GM18508 (cell line): Measurements from ENCODE around the gene TSTD1.
A peak's percentile ranks its signal among the peaks of the same experiment; 100 is the strongest.

Experiments
- ATAC-seq: cut with Tn5 transposase; IDR thresholded peaks from one replicate; pipeline ENCODE4 v1.9.1; 2021; ENCODE audit warnings: moderate number of reproducible peaks; ENCODE audit not compliant: insufficient read depth, unreplicated experiment

The TSTD1 gene

DNA sequence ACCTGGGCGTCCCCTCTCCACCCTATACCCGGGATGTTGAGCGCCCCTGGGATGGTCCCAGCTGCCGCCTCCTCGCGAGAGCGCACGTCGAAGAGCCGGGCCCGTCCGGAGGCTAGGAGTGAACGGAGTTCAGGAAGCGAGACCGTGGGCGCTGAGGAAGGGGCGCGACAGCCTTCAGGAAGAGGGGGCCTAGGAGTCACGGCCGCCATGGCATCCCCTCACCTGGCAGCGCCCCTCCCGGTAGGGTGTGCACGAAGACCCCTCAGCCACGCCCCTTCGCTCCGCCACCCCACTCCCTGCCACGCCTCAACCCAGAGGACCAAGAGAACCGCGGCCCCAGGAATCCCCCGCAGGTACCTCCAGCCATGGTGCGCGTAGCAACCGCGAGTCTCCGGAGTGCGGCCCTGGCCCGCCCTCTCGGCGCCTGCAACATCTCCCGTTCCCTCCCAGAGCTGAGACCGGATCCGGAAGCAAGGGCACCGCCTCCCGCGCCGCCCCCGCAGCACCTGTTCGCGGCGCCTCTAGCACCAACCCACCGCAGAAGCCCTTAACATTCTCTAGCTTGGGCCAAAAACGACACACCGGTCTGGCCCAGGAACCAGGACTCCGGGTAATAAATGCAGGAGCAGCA is at the start of gene TSTD1:
TSTD1 (minus strand) TSS at position 442 of the 631 bp plus-strand sequence; CDS start at position 367, 75 bp downstream.
- peak; percentile 57 for ATAC-seq

GRCh38 chr1:161086457-161086856 is 47.7 kb upstream of the TSTD1 start:
- no peak for ATAC-seq

DNA sequence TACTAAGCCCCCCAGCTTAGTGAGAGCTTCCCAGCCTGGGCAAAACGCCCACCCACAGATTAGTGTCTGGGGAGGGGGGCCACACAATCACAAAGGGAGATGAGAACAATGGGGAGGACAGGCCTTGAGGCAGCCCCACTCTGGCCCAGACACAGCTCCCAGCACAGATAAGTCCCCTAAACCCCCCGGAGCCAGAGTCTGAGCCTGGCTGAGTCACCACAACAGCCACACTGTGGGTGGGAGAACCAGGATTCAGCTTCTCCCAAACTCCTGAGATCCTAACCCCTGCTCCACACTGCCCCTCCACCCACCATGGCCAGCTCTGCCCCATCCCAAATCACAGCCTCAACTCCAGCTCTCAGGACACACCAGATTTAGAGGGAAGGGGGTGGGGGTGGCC is 46.4 kb upstream of the TSTD1 start:
- ATAC-seq = no peak

GRCh38 chr1:161084597-161084988 is 45.8 kb upstream of the TSTD1 start:
- ATAC-seq = no peak

DNA sequence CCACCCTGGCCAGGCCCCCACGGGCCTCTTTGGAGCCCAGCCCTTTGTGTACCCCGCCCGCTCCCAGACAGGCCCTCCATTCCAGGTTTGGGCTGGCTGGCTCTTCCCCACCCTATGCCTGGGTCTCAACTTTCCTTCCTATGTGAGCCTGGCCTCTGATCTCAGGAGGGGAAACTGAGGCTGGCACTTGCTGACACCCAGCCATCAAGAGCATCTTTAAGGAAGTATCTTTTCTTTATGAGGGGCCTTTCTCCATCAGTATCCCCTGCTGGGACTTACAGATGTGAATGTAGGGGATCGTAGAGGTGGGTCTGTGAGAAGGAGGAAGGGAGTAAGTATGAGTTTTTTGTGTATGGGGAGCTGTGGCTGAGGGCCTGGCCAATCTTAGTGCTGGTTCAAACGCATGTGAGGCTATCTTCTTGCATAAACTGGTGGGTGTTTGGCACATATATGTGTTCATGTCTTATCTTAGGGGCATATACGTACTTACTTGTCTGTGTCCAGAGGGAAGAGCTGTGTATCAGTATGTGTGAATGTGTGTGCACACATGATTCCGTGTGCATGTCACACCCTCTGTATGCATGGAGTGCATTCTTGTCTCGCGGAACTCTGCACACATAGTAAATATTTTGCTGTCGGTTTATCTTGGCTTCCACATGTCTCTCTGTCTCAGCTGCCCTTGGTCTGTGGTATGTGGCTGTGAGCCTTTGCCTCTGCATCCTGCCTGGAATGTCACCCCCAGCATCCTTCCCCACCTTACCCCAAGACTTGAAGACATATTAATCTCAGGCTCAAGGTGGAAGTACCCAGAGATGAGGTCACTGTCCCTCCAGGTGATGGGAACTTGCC is 45.2 kb upstream of the TSTD1 start:
- ATAC-seq = no peak

- ATAC-seq = no peak
Measured at GRCh38 chr1:161082996-161083747, 44.4 kb upstream of the TSTD1 start.

DNA sequence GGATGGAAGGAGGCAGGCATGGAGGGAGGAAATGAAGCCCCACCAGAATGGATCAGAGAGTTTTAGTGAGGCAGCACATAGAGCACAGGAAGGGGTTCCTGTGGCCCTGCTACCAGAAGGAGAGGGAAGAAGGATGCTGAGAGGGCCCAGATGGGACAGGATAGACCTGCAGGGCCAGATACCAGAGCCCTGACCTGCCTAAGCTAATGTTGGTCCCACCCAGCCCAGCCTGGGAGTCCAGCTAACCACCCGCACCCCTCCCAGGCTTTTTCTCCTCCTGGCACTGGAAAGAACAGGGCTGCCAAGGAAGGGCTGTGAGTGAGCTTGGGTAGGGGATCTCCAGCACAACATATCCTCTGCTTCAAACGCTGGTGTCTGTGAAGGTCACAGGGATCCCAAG is 43.7 kb upstream of the TSTD1 start:
- no peak for ATAC-seq

- ATAC-seq = no peak
Measured at GRCh38 chr1:161081519-161081918, 42.8 kb upstream of the TSTD1 start.

DNA sequence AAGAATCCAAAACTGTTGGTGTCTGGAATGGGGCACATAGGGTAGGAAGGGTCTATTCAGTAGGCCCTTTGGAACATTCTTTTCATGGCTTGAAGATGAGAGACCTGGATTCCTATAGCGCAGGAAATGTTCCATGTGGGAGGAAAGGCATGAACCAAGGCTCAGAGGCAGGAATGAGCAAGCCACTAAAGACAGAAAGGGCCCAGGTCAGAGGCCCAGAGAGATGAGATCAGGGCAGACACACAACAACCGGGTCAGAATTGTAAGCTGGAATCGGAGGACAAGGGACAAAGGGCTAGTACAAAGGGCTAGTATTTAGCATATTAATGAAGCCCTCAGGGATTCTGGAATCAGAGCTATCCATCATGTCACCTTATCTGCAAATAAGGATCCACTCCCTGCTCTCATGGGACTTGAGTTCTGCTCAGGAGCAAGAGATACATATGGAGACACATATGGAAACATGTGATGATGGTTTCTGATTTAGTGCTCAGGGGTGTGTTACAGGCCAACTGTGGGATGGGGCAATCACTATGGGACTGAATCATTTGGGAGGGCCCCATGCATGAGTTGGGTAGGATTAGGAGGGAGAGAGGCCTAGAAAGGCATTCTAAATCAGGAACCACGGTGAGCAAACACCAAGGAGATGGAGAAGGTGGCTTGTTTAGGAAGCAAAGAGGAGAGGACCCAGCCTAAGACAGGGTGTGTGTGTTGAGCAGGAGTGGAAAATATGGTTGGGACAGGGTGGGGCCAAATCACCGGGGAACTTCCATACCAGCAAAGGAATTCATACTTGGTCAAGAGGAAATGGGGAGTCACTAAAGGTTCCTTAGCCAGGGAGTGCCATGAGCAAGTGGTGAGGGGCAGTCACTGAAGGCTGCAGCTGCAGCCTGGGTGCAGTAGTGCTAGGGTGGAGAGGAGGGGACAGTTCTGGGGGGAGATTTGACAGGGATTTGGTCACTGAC is 42.0 kb upstream of the TSTD1 start:
- ATAC-seq = no peak

GRCh38 chr1:161079436-161080110 is 40.8 kb upstream of the TSTD1 start:
- ATAC-seq = no peak

DNA sequence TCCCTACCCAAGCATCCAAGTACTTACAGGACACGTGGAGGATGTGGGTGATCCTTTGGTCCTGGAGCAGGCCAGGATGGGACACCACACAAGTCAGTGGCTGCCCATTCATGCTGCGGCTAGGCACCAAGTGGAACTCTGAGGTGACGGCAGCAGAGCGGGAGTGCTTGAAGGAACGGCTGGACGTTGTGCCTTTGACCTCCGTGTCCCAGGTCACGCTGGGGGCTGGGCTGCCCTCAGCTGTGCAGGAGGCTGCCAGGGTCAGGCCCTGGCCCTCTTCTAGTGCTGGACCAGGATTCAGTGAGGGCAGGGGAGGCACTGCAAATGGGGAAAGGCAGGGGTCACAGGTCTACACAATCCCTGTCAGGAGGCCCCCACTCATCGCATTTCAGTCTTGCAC is 38.7 kb upstream of the TSTD1 start:
- ATAC-seq = no peak

DNA sequence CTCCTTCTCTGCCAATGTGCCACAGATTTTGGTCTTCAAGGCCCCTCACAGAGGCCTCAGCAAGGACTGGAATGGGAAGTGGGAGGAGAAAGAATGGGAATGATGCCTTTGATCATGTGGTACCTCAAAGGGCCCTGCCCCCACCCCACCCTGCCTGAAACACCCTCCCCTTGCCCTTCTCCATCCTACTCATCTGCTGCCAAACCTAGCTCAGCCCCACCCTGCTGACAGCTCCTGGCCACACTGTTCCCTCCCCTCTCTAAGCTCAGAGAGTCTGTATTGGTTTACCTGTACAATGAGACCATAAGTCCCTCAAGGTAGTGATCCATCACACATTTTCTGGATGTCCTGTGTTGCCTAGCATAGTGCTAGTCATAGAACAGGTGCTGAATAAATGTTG is 37.6 kb upstream of the TSTD1 start:
- no peak for ATAC-seq

DNA sequence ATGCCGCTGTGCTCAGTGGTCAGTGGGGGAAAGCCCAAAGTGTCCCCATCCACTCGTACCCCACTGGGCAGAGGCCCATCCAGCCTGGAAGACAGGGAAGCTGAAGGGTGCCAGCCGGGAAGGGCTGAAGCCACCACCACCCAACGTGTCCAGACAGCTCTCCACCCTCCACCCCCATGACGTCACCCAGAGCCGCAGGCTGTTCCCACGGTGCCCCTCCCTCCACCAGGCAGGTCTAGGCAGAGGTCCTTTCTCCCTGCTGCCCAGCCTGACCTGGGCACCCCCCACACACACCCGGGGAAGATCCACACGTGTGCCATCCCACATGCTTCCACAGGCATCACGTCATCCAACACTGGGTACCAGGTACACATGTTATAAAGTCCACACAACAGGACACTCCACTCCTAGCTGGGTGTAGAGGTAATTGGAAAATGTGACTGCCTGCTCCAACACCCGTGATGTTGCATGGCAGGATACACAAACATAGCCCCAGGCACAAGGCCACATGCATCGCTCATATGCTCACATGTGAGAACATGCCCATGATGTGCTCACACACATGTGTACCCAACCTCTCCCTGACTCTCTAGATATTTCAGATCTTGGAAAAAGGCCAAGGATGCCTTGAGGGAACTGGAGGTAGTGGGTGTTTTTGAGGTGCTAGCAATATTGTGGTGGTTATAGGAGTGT is 36.1 kb upstream of the TSTD1 start:
- ATAC-seq = no peak

GRCh38 chr1:161073474-161074121 is 34.8 kb upstream of the TSTD1 start:
- no peak for ATAC-seq

GRCh38 chr1:161072751-161073449 is 34.1 kb upstream of the TSTD1 start:
- ATAC-seq = no peak

DNA sequence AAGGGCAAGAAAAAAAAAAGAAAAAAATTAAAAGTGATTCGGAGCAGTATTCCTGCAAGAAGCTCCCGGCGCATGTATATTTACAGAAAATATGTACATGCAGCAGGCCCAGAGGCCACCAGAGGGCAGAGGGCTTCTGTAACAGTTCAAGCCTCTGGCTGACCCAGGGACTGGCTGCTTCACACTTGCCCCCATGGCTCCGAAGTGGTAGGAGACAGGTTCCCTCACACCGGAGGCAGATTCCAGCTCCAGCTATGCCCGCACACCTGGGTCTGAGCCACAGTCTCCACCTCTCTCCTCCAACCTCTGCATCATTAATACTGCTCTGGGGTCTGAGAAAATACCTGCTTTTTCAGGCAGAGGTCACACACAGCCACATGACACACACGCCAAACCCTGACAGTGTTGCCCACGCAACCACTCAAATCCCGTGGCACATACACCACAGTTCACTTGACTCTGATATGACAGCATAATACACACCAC is 33.2 kb upstream of the TSTD1 start:
- no peak for ATAC-seq

DNA sequence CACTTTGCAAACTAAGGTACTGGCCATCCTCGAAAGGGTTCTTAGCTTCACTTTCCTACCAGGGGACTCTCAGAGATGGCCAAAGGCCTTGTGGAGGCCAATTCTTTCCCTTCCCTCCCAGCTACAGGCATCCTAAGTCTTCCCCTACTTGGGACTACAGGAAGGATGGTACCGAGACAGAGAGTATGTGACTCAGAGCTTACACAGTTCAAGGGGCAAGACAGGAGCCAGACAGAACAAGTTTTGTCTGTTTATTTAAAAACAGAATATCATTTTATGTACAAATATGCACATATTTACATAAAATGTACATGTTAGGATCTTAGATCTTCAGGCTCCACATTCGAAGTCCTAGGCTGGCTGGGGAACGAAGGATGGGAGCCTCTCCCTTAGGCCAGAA is 32.0 kb upstream of the TSTD1 start:
- ATAC-seq = no peak
